HEK293 (cell line): ENCODE measurements around the gene SF3B5.

ENCODE experiments used
- CTCF ChIA-PET: fragments of 350-600 bp; formaldehyde crosslinking; extraction: SDS; loops from one replicate; lab custom pipeline; 2021; ENCODE audit warnings: antibody characterized with exemption; lab: Yijun Ruan, JAX
- POLR2A ChIA-PET: fragments of 300-600 bp; formaldehyde crosslinking; extraction: SDS; loops from one replicate; lab custom pipeline; 2020; ENCODE audit warnings: antibody characterized with exemption, inconsistent platforms; lab: Yijun Ruan, JAX
- H3K27ac ChIP-seq: fragments of 200-500 bp; sonication (Bioruptor generic); 2 replicates; pipeline ENCODE4 v1.5.1; 2014; ENCODE audit warnings: low read depth, low read length, control low read depth, inconsistent platforms; ENCODE audit errors: extremely low read depth
- H3K36me3 ChIP-seq, 2 experiments: fragments of 200-500 bp in 1 of 2; sonication (Bioruptor generic) in 1 of 2; 1 replicate in 1 of 2; 2 replicates in 1 of 2; pipeline ENCODE4 v1.5.1; 2014 to 2017; ENCODE audit warnings: inconsistent platforms in 2 of 2, low read length in 2 of 2; ENCODE audit not compliant: control insufficient read depth in 2 of 2, insufficient read depth in 1 of 2
- H3K4me1 ChIP-seq: fragments of 200-500 bp; sonication (Bioruptor generic); 2 replicates; pipeline ENCODE4 v1.5.1; 2014; ENCODE audit warnings: mild to moderate bottlenecking, low read length, inconsistent platforms; ENCODE audit not compliant: control insufficient read depth, insufficient read depth
- H3K4me3 ChIP-seq: 2 replicates; pipeline ENCODE4 v1.5.1; 2011; ENCODE audit warnings: low read depth, mild to moderate bottlenecking, control low read depth, low read length, moderate library complexity
- H3K9me3 ChIP-seq: fragments of 200-500 bp; sonication (Bioruptor generic); 2 replicates; pipeline ENCODE4 v1.5.1; 2014; ENCODE audit warnings: low read depth, low read length, inconsistent platforms; ENCODE audit not compliant: control insufficient read depth, insufficient read depth
- GLIS2 ChIP-seq: fragments of 450-650 bp; formaldehyde crosslinking; IDR thresholded peaks from 2 replicates; pipeline ENCODE4 v1.5.1; 2016; ENCODE audit warnings: missing biosample characterization, missing genetic modification characterization
- HOXA7 ChIP-seq: sonication (generic); formaldehyde crosslinking; IDR thresholded peaks from 2 replicates; pipeline ENCODE4 v1.8.1; 2022; ENCODE audit warnings: missing genetic modification reagents, borderline replicate concordance
- KLF10 ChIP-seq: fragments of 450-650 bp; IDR thresholded peaks from 2 replicates; pipeline ENCODE4 v1.5.1; 2018; ENCODE audit warnings: missing biosample characterization, mild to moderate bottlenecking, missing genetic modification characterization
- SETDB1 ChIP-seq: IDR thresholded peaks from one replicate; pipeline ENCODE4 v1.6.1; 2017; ENCODE audit warnings: mild to moderate bottlenecking, low read length, moderate library complexity, mixed read lengths; ENCODE audit not compliant: insufficient read length
- SP7 ChIP-seq: fragments of 450-650 bp; formaldehyde crosslinking; IDR thresholded peaks from 2 replicates; pipeline ENCODE4 v1.5.1; 2016; ENCODE audit warnings: missing biosample characterization, missing genetic modification characterization
- ZFP37 ChIP-seq: fragments of 450-650 bp; formaldehyde crosslinking; IDR thresholded peaks from 2 replicates; pipeline ENCODE4 v1.5.1; 2016; ENCODE audit warnings: missing biosample characterization, missing genetic modification characterization
- ZFP69B ChIP-seq: fragments of 450-650 bp; formaldehyde crosslinking; IDR thresholded peaks from 2 replicates; pipeline ENCODE4 v1.5.1; 2016; ENCODE audit warnings: missing biosample characterization, missing genetic modification characterization
- ZNF10 ChIP-seq: fragments of 450-650 bp; formaldehyde crosslinking; IDR thresholded peaks from 2 replicates; pipeline ENCODE4 v1.5.1; 2017; ENCODE audit warnings: missing biosample characterization, missing genetic modification characterization
- ZNF132 ChIP-seq: fragments of 450-650 bp; formaldehyde crosslinking; IDR thresholded peaks from 2 replicates; pipeline ENCODE4 v1.5.1; 2017; ENCODE audit warnings: missing biosample characterization, missing genetic modification characterization, borderline replicate concordance
- ZNF169 ChIP-seq: fragments of 450-650 bp; formaldehyde crosslinking; IDR thresholded peaks from 2 replicates; pipeline ENCODE4 v1.5.1; 2016; ENCODE audit warnings: missing biosample characterization, missing genetic modification characterization
- ZNF175 ChIP-seq: fragments of 450-650 bp; formaldehyde crosslinking; IDR thresholded peaks from 2 replicates; pipeline ENCODE4 v1.5.1; 2016; ENCODE audit warnings: missing biosample characterization, missing genetic modification characterization
- ZNF2 ChIP-seq: fragments of 450-650 bp; formaldehyde crosslinking; IDR thresholded peaks from 2 replicates; pipeline ENCODE4 v1.5.1; 2016; ENCODE audit warnings: missing biosample characterization, missing genetic modification characterization
- ZNF24 ChIP-seq: fragments of 450-650 bp; formaldehyde crosslinking; IDR thresholded peaks from 2 replicates; pipeline ENCODE4 v1.5.1; 2016; ENCODE audit warnings: missing biosample characterization, missing genetic modification characterization
- ZNF324 ChIP-seq: fragments of 450-650 bp; formaldehyde crosslinking; IDR thresholded peaks from 2 replicates; pipeline ENCODE4 v1.5.1; 2016; ENCODE audit warnings: missing biosample characterization, missing genetic modification characterization
- ZNF362 ChIP-seq: fragments of 450-650 bp; formaldehyde crosslinking; IDR thresholded peaks from 2 replicates; pipeline ENCODE4 v1.5.1; 2016; ENCODE audit warnings: missing biosample characterization, missing genetic modification characterization
- ZNF530 ChIP-seq: fragments of 450-650 bp; formaldehyde crosslinking; IDR thresholded peaks from 2 replicates; pipeline ENCODE4 v1.5.1; 2016; ENCODE audit warnings: low read depth, missing biosample characterization, missing genetic modification characterization
- ZNF585B ChIP-seq: fragments of 450-650 bp; formaldehyde crosslinking; IDR thresholded peaks from 2 replicates; pipeline ENCODE4 v1.5.1; 2016; ENCODE audit warnings: missing biosample characterization, missing genetic modification characterization
- ZNF660 ChIP-seq: fragments of 450-650 bp; IDR thresholded peaks from 2 replicates; pipeline ENCODE4 v1.5.1; 2018; ENCODE audit warnings: missing biosample characterization, mild to moderate bottlenecking, missing genetic modification characterization
- ZNF791 ChIP-seq: fragments of 450-650 bp; formaldehyde crosslinking; IDR thresholded peaks from 2 replicates; pipeline ENCODE4 v1.5.1; 2016; ENCODE audit warnings: missing biosample characterization, missing genetic modification characterization
- TF ChIP-seq, protein P1 (sequence below): fragments of 450-650 bp; formaldehyde crosslinking; IDR thresholded peaks from 2 replicates; pipeline ENCODE4 v1.5.1; 2016; ENCODE audit warnings: missing biosample characterization, missing genetic modification characterization, low read depth
- TF ChIP-seq, protein P2 (sequence below): sonication (generic); formaldehyde crosslinking; IDR thresholded peaks from 2 replicates; pipeline ENCODE4 v1.8.1; 2022; ENCODE audit warnings: mild to moderate bottlenecking, moderate library complexity, missing genetic modification reagents
- TF ChIP-seq, protein P3 (sequence below): fragments of 450-650 bp; formaldehyde crosslinking; IDR thresholded peaks from 2 replicates; pipeline ENCODE4 v1.5.1; 2016; ENCODE audit warnings: missing biosample characterization, missing genetic modification characterization
- TF ChIP-seq, protein P4 (sequence below): fragments of 450-650 bp; formaldehyde crosslinking; IDR thresholded peaks from 2 replicates; pipeline ENCODE4 v1.5.1; 2016; ENCODE audit warnings: missing biosample characterization, missing genetic modification characterization

Gene SF3B5

DNA sequence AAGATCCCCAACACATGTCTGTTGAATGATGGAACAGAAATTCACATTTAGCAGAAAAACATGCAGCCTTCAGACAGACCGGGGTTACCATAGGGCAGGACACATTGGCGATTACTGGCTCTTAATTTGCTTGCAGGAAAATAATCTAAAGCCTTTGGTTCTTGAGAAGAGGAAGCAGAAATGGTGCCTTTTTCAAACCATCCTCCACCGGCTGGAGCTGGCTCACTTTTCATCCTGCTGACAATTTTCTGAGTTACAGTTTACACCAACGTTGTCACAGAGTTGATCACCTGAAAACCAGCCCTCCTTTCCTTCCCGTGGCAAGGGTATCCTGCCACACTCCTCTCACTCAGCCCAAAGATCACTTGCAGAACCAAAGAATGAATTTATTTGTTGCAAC is 32.6 kb downstream of the SF3B5 start (continued):
- TF ChIP-seq ZNF175 (tag by site-specific recombination) (no peak), SETDB1 (no peak)
- TF ChIP-seq, protein P1, sequence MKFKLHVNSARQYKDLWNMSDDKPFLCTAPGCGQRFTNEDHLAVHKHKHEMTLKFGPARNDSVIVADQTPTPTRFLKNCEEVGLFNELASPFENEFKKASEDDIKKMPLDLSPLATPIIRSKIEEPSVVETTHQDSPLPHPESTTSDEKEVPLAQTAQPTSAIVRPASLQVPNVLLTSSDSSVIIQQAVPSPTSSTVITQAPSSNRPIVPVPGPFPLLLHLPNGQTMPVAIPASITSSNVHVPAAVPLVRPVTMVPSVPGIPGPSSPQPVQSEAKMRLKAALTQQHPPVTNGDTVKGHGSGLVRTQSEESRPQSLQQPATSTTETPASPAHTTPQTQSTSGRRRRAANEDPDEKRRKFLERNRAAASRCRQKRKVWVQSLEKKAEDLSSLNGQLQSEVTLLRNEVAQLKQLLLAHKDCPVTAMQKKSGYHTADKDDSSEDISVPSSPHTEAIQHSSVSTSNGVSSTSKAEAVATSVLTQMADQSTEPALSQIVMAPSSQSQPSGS: no peak
- TF ChIP-seq, protein P2, sequence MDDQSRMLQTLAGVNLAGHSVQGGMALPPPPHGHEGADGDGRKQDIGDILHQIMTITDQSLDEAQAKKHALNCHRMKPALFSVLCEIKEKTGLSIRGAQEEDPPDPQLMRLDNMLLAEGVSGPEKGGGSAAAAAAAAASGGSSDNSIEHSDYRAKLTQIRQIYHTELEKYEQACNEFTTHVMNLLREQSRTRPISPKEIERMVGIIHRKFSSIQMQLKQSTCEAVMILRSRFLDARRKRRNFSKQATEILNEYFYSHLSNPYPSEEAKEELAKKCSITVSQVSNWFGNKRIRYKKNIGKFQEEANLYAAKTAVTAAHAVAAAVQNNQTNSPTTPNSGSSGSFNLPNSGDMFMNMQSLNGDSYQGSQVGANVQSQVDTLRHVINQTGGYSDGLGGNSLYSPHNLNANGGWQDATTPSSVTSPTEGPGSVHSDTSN (CRISPR knock-in tag): no peak
- TF ChIP-seq, all 188 proteins: peak for 0

DNA sequence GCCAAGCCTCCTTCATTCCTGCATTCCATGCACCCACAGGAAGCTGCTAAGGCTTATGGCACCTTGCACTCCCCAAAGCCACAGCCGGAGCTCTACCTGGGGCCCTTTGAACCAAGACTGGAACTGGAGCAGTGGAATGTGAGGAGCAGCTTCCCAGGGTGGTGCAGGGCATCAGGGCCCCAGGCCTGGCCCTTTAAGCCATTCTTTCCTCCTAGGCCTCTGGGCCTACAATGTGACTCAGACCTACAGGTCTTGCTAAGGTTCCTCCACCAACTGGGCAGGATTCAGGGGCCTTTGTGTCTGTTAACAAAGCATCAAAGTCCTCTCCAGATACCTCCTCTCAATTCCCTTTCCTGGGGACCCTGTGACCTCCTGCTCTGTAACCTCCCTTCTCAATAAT is 36.2 kb downstream of the SF3B5 start:
- H3K27ac ChIP-seq: no peak overlapping the region
- CTCF ChIA-PET: interaction anchor here (0.6 kb wide), 1 partner anchor 1853 kb away, joined by 3 read pairs; no protein-coding TSS in a partner anchor
- no peaks in the 10 kb centered on the region for H3K4me1 ChIP-seq
- no peak overlapping the region for H3K4me3 ChIP-seq
- TF ChIP-seq, protein P3, sequence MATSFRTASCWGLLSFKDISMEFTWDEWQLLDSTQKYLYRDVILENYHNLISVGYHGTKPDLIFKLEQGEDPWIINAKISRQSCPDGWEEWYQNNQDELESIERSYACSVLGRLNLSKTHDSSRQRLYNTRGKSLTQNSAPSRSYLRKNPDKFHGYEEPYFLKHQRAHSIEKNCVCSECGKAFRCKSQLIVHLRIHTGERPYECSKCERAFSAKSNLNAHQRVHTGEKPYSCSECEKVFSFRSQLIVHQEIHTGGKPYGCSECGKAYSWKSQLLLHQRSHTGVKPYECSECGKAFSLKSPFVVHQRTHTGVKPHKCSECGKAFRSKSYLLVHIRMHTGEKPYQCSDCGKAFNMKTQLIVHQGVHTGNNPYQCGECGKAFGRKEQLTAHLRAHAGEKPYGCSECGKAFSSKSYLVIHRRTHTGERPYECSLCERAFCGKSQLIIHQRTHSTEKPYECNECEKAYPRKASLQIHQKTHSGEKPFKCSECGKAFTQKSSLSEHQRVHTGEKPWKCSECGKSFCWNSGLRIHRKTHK (tag by site-specific recombination): no peak
- TF ChIP-seq ZNF585B: peak; percentile 97
- H3K36me3 ChIP-seq: no peaks in the 10 kb centered on the region
- no peaks in the 10 kb centered on the region for H3K9me3 ChIP-seq
- POLR2A ChIA-PET: no interaction called here

DNA sequence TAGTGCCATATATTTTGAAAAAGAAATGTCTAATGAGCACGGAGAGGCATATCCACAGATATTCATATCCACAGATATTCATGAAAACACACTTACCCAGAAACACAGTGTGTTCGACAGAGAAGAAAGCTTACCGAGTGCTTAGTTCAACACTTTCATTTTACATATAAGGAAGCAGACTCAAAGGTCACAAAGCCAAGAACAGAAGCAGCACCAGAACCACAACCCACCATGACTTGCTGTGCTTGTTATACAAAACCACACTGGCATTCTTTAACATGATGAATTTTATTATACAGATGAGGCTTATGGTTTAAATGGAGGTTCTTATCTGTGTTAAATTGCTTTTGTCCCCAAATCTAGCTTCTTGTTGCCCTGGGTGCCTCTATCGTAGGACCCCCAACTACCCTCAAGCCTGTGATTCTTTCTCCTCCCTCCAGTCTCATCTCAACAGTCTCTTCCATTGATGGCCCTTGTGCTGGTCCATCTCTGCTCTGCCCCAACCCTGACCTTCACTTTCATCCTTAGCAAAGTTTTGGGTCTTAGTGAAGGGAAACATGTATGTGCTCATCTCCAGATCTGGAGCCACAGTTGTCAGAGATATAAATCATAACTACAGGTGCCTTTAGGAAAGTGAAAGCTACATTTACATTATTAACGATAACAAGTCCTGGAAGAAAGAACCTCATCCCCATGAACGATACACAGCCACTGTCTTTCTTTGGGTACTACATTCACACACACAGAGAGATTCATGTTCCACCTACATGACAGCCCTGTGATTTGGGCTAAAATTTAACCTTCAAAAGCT is 40.0 kb downstream of the SF3B5 start:
- Histone ChIP-seq H3K9me3 (no peaks in the 10 kb centered on the region), H3K27ac (no peak overlapping the region), H3K4me3 (no peak overlapping the region), H3K36me3 (no peaks in the 10 kb centered on the region), H3K4me1 (no peaks in the 10 kb centered on the region)
- TF ChIP-seq ZNF530 (tag by site-specific recombination) (no peak), ZNF660 (no peak), ZNF324 (tag by site-specific recombination) (no peak), ZFP37 (tag by site-specific recombination) (no peak), GLIS2 (tag by site-specific recombination) (no peak), SP7 (tag by site-specific recombination) (no peak), ZNF791 (tag by site-specific recombination) (no peak)
- POLR2A ChIA-PET: no interaction called here
- CTCF ChIA-PET: interaction anchor here (0.6 kb wide), 2 partner anchors 9 to 492 kb away, joined by 4 read pairs; no protein-coding TSS in a partner anchor

DNA sequence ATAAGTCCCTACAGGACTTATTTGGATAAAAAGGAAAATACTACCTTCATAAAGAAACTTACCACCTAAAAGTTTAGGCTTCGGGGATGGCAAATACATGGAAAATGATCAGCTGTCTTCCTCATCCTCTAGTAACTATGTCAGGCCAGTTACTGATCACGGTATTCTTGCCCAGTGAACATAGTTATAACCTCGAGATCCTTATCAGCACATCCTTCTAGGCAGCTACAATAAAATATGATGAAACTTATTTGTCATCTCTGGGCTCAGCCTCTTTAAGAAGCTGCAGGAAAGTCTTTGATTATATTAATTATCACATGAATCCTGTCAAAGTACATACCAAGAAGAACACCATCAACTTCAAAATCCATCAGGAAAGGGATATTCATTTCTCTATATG is 41.8 kb downstream of the SF3B5 start:
- Histone ChIP-seq H3K9me3 (no peaks in the 10 kb centered on the region), H3K27ac (no peak overlapping the region), H3K36me3 (no peaks in the 10 kb centered on the region), H3K4me1 (no peaks in the 10 kb centered on the region), H3K4me3 (no peak overlapping the region)
- ChIA-PET POLR2A (no interaction called here), CTCF (interaction anchor here (0.7 kb wide), 1 partner anchor 62 kb away, joined by 5 read pairs; no protein-coding TSS in a partner anchor)
- no peak for TF ChIP-seq ZFP69B
- no peak for TF ChIP-seq ZNF2
- TF ChIP-seq ZNF362 (tag by site-specific recombination): no peak
- no peak for TF ChIP-seq HOXA7 (CRISPR knock-in tag)
- TF ChIP-seq KLF10 (tag by site-specific recombination): no peak
- no peak for TF ChIP-seq ZNF169
- no peak for TF ChIP-seq ZNF24 (tag by site-specific recombination)
- no peak for TF ChIP-seq ZNF132 (tag by site-specific recombination)
- TF ChIP-seq, protein P4, sequence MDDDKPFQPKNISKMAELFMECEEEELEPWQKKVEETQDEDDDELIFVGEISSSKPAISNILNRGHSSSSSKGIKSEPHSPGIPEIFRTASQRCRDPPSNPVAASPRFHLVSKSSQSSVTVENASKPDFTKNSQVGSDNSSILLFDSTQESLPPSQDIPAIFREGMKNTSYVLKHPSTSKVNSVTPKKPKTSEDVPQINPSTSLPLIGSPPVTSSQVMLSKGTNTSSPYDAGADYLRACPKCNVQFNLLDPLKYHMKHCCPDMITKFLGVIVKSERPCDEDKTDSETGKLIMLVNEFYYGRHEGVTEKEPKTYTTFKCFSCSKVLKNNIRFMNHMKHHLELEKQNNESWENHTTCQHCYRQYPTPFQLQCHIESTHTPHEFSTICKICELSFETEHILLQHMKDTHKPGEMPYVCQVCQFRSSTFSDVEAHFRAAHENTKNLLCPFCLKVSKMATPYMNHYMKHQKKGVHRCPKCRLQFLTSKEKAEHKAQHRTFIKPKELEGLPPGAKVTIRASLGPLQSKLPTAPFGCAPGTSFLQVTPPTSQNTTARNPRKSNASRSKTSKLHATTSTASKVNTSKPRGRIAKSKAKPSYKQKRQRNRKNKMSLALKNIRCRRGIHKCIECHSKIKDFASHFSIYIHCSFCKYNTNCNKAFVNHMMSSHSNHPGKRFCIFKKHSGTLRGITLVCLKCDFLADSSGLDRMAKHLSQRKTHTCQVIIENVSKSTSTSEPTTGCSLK (tag by site-specific recombination): no peak
- no peak for TF ChIP-seq ZNF10 (tag by site-specific recombination)
